Measurements from ENCODE around the gene ZNF335. TPM values are rescaled to one million over a fixed set of nuclear protein-coding genes. Genes with fewer than 3 reads are reported as not detected.
A peak's percentile ranks its signal among the peaks of the same experiment; 100 is the strongest.

The ZNF335 gene
- total RNA-seq, 1 donor from 2014 or later: 28.5 TPM

GRCh38 chr20:45940053-45940452, 31.9 kb downstream of the ZNF335 start:
- no peak for DNase-seq (ENCODE audit: low spot score, unreplicated experiment)
- TF ChIP-seq CTCF (IDR thresholded peaks at IDR 0.05; ENCODE audit: unreplicated experiment): no peak
- H3K27ac Mint-ChIP-seq: no peak overlapping the region
- H3K4me3 Mint-ChIP-seq (ENCODE audit: low read depth): no peak overlapping the region
- H3K9me3 Mint-ChIP-seq (ENCODE audit: low read depth): no peaks in the 10 kb centered on the region
- peaks cover 5% of the 10 kb centered on the region for H3K4me1 Mint-ChIP-seq (ENCODE audit: low read depth)
- peaks cover 20% of the 10 kb centered on the region for H3K36me3 Mint-ChIP-seq (ENCODE audit: insufficient read depth)
- no peaks in the 10 kb centered on the region for H3K27me3 Mint-ChIP-seq

- Mint-ChIP-seq H3K4me3 (ENCODE audit: low read depth) (no peak overlapping the region), H3K9me3 (ENCODE audit: low read depth) (no peaks in the 10 kb centered on the region), H3K4me1 (ENCODE audit: low read depth) (peaks cover 5% of the 10 kb centered on the region), H3K36me3 (ENCODE audit: insufficient read depth) (peaks cover 14% of the 10 kb centered on the region), H3K27me3 (no peaks in the 10 kb centered on the region), H3K27ac (no peak overlapping the region)
- no peak for DNase-seq (ENCODE audit: low spot score, unreplicated experiment)
- no peak for TF ChIP-seq CTCF (IDR thresholded peaks at IDR 0.05; ENCODE audit: unreplicated experiment)
Measured at GRCh38 chr20:45938727-45939438, 33.1 kb downstream of the ZNF335 start.

DNA sequence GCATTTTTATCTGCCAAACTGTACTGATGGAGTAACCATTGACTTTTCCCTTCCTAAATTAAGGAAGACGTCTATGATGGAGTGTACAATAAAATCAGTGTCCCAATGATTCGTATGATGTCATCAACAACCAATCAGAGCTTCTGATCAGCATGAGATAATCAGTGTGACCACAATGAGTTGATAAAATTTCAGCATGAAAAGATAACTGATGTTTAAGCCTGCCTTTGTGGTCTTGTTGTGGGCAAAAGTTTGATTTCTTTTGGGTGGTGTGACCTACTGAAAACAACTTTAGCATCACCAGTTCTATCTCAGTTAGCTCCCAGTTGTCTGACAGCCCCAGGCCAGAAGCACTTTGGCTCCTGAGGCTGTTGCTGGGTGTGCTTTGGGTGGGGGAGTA, 34.2 kb downstream of the ZNF335 start:
- no peak overlapping the region for H3K27ac Mint-ChIP-seq
- no peaks in the 10 kb centered on the region for H3K27me3 Mint-ChIP-seq
- peaks cover 11% of the 10 kb centered on the region for H3K4me1 Mint-ChIP-seq (ENCODE audit: low read depth)
- peak overlapping the region; percentile 55 for H3K4me3 Mint-ChIP-seq (ENCODE audit: low read depth)
- H3K36me3 Mint-ChIP-seq (ENCODE audit: insufficient read depth): peaks cover 14% of the 10 kb centered on the region
- no peak for DNase-seq (ENCODE audit: low spot score, unreplicated experiment)
- TF ChIP-seq CTCF (IDR thresholded peaks at IDR 0.05; ENCODE audit: unreplicated experiment): no peak
- no peaks in the 10 kb centered on the region for H3K9me3 Mint-ChIP-seq (ENCODE audit: low read depth)

DNA sequence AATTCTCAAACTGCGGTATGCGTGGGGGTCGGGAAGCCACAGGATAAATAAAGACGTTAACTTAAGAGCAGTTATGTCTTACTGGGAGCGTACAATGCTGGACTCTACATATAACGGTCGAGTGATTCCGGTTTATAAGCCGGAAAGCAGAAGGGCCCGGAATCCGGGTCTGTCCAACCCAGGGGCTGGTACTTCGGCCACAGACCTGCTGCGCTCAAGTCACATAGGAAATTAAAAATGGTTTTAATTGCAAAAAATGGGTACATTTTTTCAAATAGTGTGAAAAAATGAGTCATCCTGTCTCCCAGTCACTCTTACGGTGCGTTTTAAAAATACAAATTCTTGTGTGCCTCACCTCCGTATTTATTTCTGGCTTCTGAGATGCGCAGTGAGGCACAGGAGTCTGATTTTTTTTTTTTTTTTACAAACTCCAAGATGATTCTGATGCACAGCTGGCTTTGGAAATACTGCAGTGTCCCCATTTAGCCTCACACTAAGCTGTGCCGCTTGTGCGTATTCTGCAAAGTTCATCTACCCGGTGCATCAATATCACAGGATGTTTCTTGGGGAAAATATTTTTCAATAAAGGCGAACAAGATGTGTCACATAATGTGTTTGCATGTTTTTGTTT, 36.5 kb downstream of the ZNF335 start:
- Mint-ChIP-seq H3K36me3 (ENCODE audit: insufficient read depth) (peaks cover 16% of the 10 kb centered on the region), H3K27ac (peak overlapping the region; percentile 95), H3K4me3 (ENCODE audit: low read depth) (peak overlapping the region; percentile 85), H3K4me1 (ENCODE audit: low read depth) (peaks cover 16% of the 10 kb centered on the region), H3K27me3 (no peaks in the 10 kb centered on the region), H3K9me3 (ENCODE audit: low read depth) (no peaks in the 10 kb centered on the region)
- DNase-seq (ENCODE audit: low spot score, unreplicated experiment): no peak
- TF ChIP-seq CTCF (IDR thresholded peaks at IDR 0.05; ENCODE audit: unreplicated experiment): no peak

- no peaks in the 10 kb centered on the region for H3K27me3 Mint-ChIP-seq
- peak; percentile 96 for DNase-seq (ENCODE audit: low spot score, unreplicated experiment)
- peak within 1 kb of the TSS; percentile 99 for H3K27ac Mint-ChIP-seq
- peak within 1 kb of the TSS; percentile 98 for H3K4me3 Mint-ChIP-seq (ENCODE audit: low read depth)
- TF ChIP-seq CTCF (IDR thresholded peaks at IDR 0.05; ENCODE audit: unreplicated experiment): no peak
- peaks cover 16% of the 10 kb centered on the region for H3K4me1 Mint-ChIP-seq (ENCODE audit: low read depth)
- no peaks in the 10 kb centered on the region for H3K9me3 Mint-ChIP-seq (ENCODE audit: low read depth)
- H3K36me3 Mint-ChIP-seq (ENCODE audit: insufficient read depth): peaks cover 16% of the 10 kb centered on the region
Measured at GRCh38 chr20:45934586-45935415, 37.2 kb downstream of the ZNF335 start, which contains the start of gene PCIF1. Gene PCIF1, plus strand, starts transcription at chr20:45934683. Its CDS starts 4,317 bp downstream, at chr20:45939000.

Data from progenitor cell of endocrine pancreas (in vitro differentiated cells).